ENCODE measurements around the gene TMEM243.
"Not testable (repeated sequence)": the region's sequence is repeated elsewhere in the genome, so short reads cannot be mapped to it uniquely, and the experiment has no call there.

Gene TMEM243

GRCh38 chr7:87210506-87210905 lies 9.0 kb downstream of the TMEM243 start:
- peak; percentile 48 for DNase-seq

- DNase-seq, result no peak
Measured at GRCh38 chr7:87209295-87209924, 10.1 kb downstream of the TMEM243 start.

DNA sequence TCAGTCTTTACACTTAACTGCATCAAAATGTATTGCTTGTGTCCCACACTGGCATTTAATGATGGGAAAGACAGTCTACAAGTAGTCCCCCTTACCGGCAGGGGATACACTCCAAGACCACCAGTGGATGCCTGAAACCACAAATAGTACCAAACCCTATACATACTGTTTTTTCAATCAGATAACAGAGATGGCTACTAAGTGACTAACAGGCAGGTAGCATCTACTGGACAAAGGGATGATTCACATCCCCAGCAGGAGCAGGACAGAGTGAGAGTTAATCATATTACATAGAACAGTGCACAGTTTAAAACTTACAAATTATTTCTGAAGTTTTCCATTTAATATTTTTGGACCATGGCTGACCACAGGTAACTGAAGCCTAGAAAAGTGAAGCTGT lies 13.2 kb downstream of the TMEM243 start:
- DNase-seq, result no peak

GRCh38 chr7:87205701-87206100 lies 13.8 kb downstream of the TMEM243 start:
- DNase-seq, result not testable (repeated sequence)

DNA sequence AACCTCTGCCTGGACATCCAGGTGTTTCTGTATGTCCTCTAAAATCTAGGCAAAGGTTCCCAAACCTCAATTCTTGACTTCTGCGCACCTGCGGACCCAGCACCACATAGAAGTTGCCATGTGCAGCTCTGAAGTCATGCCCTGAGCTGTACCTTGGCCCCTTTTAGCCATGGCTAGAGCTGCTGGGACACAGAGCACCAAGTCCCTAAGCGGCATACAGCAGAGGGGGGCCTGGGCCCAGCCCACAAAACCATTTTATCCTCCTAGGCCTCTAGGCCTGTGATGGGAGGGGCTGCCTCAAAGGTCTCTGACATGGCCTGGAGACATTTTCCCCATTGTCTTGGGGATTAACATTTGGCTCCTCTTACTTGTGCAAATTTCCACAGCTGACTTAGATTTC lies 14.6 kb downstream of the TMEM243 start:
- DNase-seq, result peak; percentile 42

- not testable (repeated sequence) for DNase-seq
Measured at GRCh38 chr7:87203929-87204328, 15.6 kb downstream of the TMEM243 start.

GRCh38 chr7:87202705-87203104 lies 16.8 kb downstream of the TMEM243 start:
- DNase-seq, result no peak

- DNase-seq, result no peak
Measured at GRCh38 chr7:87202208-87202607, 17.3 kb downstream of the TMEM243 start.

DNA sequence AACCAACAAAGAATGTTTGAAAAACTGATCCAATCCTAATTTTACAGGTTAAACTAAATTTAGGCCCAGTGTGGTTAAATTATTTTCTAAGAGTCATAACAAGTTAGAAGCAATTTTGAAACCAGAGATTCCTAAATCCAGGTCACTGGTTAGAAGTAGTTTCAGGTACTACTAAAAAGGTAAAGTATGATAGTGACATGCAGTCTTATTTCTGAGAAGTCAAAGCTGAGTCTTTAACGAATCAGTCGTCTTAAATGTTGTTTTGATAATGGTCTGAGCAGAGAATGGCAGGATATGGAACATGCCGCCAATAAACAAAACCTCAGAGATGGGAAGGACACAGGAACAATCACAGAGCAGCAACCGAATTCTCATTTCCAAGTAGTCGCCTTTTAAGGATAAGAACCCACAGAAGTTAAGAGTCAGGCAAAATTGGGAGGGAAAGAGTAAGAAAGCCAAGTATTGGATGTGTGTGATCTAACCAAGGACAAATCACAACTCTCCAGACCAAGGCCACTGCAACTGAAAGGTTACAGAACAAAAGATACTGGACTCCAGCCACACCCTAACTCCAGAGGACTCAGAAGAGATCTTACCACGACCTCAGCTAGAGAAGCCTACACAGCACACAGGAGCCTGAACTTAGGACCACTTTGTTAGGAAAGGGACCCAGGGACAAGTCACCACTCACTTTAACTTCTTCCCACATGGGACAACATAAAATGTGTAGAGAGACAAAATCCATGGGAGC lies 19.7 kb downstream of the TMEM243 start:
- DNase-seq, result no peak

DNA sequence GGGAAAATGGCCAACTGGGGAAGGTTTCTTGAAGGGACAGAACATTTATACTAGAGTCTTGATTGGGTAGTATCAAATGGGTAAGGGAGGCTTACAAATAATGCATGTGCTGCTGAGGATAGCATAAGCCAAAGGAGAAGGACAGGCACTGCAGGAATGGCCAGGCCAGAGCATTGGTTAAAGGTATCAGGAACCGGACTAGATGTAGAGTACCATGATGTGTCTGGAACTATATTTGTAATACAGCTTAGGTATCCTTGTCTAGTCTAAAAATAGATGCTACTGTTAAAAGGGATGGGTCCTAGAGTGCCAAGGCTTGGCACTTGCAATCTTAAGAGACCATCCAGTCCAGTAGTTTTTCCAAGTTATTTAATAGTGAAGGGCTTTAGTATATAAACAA lies 20.3 kb downstream of the TMEM243 start:
- no peak for DNase-seq

- no peak for DNase-seq
Measured at GRCh38 chr7:87193912-87194311, 25.6 kb downstream of the TMEM243 start.

DNA sequence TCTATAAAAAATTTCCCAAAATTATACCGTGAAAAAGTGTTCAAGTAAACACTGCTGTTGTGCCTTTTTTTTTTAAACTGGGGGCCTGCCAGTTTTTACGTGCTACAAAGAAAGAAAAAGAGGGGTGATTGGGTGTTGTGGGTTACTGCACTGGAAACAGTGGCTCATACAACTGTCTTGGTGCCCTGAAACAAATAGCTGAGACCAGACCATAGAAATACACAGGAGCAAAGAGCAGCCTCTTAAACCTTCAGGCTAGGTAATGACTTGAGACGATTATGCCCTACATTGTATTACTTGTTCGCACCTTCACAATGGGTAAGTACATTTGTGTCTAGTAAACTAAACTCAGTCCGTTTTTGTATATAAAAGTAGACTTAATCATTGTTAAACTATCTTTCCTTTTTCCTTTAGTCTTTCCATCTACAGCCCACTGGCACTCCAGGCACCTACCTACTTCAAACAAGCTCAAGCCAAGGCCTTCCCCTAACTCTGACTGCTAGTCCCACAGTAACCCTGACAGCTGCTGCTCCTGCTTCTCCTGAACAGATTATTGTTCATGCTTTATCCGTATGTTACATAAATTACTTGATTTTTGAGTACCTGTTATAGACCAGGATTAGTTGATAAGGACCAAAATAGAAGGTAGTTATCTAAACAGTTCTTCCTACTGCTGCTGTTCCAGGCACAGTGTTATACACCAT lies 26.6 kb downstream of the TMEM243 start:
- no peak for DNase-seq

DNA sequence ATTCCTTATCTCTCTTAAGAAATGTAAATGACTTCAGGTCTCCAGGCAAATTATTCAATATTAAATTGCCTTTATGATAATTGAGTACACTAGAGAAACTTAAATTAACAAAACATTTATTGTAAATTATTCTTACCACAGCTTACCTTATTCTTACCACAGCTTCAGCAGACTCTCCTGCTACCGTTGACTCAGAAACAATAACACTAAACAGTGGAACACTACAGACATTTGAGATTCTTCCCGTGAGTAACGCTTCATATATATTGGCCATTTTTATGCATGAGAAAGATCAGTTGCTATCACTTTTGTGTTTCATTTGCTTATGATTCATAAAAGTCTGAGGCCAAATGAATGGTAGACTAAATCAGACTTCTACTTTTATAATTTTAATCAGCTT lies 28.7 kb downstream of the TMEM243 start:
- DNase-seq, result no peak

GRCh38 chr7:87188930-87189329 lies 30.6 kb downstream of the TMEM243 start:
- no peak for DNase-seq

GRCh38 chr7:87187120-87187519 lies 32.4 kb downstream of the TMEM243 start:
- no peak for DNase-seq

DNA sequence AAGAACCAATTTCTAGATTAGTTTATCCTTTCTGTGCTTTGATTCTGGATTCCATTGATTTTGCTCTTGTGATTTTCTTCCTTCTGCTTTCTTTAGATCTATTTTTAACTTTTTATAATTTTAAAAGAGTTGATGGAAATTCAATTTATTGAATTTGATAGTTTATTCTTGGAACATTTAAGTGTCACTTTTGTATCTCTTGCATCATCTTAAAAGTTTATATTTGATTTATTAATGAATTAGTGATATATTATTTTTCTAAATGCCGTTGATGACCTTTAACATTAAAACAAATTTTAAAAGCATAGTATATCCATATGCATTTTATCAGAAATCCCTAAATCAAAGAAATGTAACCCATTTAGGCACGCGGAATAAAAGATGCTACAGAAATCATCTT lies 40.4 kb downstream of the TMEM243 start:
- DNase-seq, result no peak

GRCh38 chr7:87178320-87178719 lies 41.2 kb downstream of the TMEM243 start:
- no peak for DNase-seq

DNA sequence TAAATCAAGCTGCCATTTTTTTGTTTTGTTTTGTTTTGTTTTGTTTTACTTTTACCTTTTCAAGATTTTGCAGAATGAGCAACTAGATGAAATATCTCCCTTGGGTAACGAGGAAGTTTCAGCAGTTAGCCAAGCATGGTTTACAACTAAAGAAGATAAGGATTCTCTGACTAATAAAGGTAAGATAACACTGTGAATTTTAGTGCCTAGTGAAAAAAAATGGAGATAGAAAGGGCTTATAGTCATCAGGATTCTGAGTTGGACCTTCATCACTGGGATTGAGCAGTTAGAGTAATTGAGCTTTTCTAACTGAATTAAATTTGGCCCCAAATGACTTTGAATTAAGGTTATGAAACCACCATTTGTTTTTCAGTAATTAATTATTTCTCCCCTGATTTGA lies 46.1 kb downstream of the TMEM243 start:
- DNase-seq, result peak; percentile 23

GRCh38 chr7:87171282-87171934 lies 48.1 kb downstream of the TMEM243 start:
- no peak for DNase-seq

DNA sequence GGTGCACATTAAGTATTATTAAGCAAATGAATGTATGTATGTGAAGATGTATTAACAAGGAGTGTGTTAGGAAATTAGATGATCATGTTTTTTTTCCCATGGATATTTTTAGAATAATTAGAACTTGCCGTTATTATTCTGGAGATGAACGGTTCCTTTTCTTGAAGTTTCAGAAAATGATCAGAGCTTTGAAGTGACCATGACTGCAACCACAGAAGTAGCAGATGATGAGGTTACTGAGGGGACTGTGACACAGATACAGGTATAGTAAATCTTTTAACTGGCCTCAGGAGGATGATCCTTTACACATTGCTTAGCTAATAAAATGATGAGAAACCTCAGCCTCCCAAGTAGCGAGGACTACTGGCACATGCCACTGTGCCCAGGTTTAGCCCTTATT lies 48.7 kb downstream of the TMEM243 start:
- no peak for DNase-seq

GRCh38 chr7:87164433-87164832 lies 55.1 kb downstream of the TMEM243 start:
- no peak for DNase-seq

DNA sequence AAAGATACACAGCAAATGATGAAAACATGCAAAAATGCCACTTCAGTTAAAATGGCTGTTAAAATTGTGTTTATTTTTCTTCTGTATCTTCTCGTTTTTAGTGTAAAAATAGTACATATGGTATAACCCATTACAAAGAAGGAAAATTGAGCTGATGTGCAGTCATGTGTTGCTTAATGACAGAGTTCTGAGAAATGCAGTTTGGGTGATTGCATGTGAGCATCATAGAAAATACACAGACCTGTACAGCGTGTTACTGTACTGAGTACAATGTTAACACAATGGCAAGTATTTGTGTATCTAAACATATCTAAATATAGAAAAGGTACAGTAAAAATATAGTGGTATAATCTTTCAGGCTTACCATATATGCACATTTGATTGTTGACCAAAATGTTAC lies 60.0 kb downstream of the TMEM243 start:
- no peak for DNase-seq

- DNase-seq, result no peak
Measured at GRCh38 chr7:87156709-87157108, 62.8 kb downstream of the TMEM243 start.

- no peak for DNase-seq
Measured at GRCh38 chr7:87155788-87156187, 63.7 kb downstream of the TMEM243 start.

Data from OCI-M1 (cell line).